CD4-positive, alpha-beta T cell treated with Interferon gamma for 1 hour (primary cell): ENCODE measurements around the gene CLNK.

ENCODE experiments used
- DNase-seq: peaks from one replicate; pipeline ENCODE4 v3.0.0-alpha.2; 2020

CLNK gene

GRCh38 chr4:10607206-10607605 lies 77.4 kb downstream of the CLNK start:
- no peak for DNase-seq

GRCh38 chr4:10606483-10607155 lies 77.9 kb downstream of the CLNK start:
- no peak for DNase-seq

- DNase-seq: no peak
Measured at GRCh38 chr4:10605746-10606482, 78.7 kb downstream of the CLNK start.

GRCh38 chr4:10605031-10605430 lies 79.5 kb downstream of the CLNK start:
- DNase-seq: no peak

GRCh38 chr4:10599574-10599973 lies 85.0 kb downstream of the CLNK start:
- DNase-seq: no peak

- no peak for DNase-seq
Measured at GRCh38 chr4:10598829-10599228, 85.7 kb downstream of the CLNK start.

- DNase-seq: no peak
Measured at GRCh38 chr4:10596586-10597290, 87.8 kb downstream of the CLNK start.

- no peak for DNase-seq
Measured at GRCh38 chr4:10593130-10593529, 91.4 kb downstream of the CLNK start.

- DNase-seq: no peak
Measured at GRCh38 chr4:10590896-10591295, 93.7 kb downstream of the CLNK start.

GRCh38 chr4:10589799-10590198 lies 94.8 kb downstream of the CLNK start:
- DNase-seq: no peak

GRCh38 chr4:10589321-10589720 lies 95.2 kb downstream of the CLNK start:
- DNase-seq: no peak

- DNase-seq: peak; percentile 12
Measured at GRCh38 chr4:10587697-10588096, 96.9 kb downstream of the CLNK start.

- DNase-seq: no peak
Measured at GRCh38 chr4:10587296-10587695, 97.3 kb downstream of the CLNK start.

GRCh38 chr4:10584042-10584441 lies 100.5 kb downstream of the CLNK start:
- DNase-seq: no peak

- no peak for DNase-seq
Measured at GRCh38 chr4:10582951-10583350, 101.6 kb downstream of the CLNK start.

GRCh38 chr4:10582059-10582686 lies 102.4 kb downstream of the CLNK start:
- no peak for DNase-seq

GRCh38 chr4:10581022-10581421 lies 103.5 kb downstream of the CLNK start:
- DNase-seq: no peak

- DNase-seq: no peak
Measured at GRCh38 chr4:10579648-10580047, 104.9 kb downstream of the CLNK start.

- no peak for DNase-seq
Measured at GRCh38 chr4:10577508-10578426, 106.8 kb downstream of the CLNK start.

GRCh38 chr4:10577018-10577417 lies 107.5 kb downstream of the CLNK start:
- no peak for DNase-seq

GRCh38 chr4:10576236-10576635 lies 108.3 kb downstream of the CLNK start:
- DNase-seq: no peak

GRCh38 chr4:10575414-10575813 lies 109.2 kb downstream of the CLNK start:
- DNase-seq: no peak
